GM06990 (cell line): ENCODE data around the gene ADAMTS9.

Experiments
- DNase-seq: peaks from one replicate; pipeline ENCODE4 v3.0.0-alpha.2; 2011; ENCODE audit not compliant: insufficient read length; ENCODE audit errors: extremely low read depth
- H3K27me3 ChIP-seq: replicated peaks from 2 replicates; pipeline ENCODE4 v1.6.0; 2011; ENCODE audit warnings: low read length; ENCODE audit not compliant: control insufficient read depth, insufficient read depth
- H3K36me3 ChIP-seq: 2 replicates; pipeline ENCODE4 v1.5.1; 2011; ENCODE audit warnings: low read length; ENCODE audit not compliant: control insufficient read depth, insufficient read depth
- H3K4me3 ChIP-seq: replicated peaks from 2 replicates; pipeline ENCODE4 v1.5.1; 2011; ENCODE audit warnings: low read depth, mild to moderate bottlenecking, control low read depth, low read length
- TF ChIP-seq, protein P1 (sequence below): IDR thresholded peaks from 2 replicates; pipeline ENCODE4 v1.5.1; 2011; ENCODE audit warnings: low read length, control low read depth, mild to moderate bottlenecking, inconsistent platforms; ENCODE audit not compliant: insufficient read depth, poor library complexity, severe bottlenecking

ADAMTS9 gene

GRCh38 chr3:64601824-64602223 is 86.0 kb downstream of the ADAMTS9 start:
- DNase-seq: no peak
- Histone ChIP-seq H3K27me3 (no peaks in the 10 kb centered on the region), H3K36me3 (no peaks in the 10 kb centered on the region), H3K4me3 (no peak overlapping the region)
- TF ChIP-seq, protein P1, sequence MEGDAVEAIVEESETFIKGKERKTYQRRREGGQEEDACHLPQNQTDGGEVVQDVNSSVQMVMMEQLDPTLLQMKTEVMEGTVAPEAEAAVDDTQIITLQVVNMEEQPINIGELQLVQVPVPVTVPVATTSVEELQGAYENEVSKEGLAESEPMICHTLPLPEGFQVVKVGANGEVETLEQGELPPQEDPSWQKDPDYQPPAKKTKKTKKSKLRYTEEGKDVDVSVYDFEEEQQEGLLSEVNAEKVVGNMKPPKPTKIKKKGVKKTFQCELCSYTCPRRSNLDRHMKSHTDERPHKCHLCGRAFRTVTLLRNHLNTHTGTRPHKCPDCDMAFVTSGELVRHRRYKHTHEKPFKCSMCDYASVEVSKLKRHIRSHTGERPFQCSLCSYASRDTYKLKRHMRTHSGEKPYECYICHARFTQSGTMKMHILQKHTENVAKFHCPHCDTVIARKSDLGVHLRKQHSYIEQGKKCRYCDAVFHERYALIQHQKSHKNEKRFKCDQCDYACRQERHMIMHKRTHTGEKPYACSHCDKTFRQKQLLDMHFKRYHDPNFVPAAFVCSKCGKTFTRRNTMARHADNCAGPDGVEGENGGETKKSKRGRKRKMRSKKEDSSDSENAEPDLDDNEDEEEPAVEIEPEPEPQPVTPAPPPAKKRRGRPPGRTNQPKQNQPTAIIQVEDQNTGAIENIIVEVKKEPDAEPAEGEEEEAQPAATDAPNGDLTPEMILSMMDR: no peak

DNA sequence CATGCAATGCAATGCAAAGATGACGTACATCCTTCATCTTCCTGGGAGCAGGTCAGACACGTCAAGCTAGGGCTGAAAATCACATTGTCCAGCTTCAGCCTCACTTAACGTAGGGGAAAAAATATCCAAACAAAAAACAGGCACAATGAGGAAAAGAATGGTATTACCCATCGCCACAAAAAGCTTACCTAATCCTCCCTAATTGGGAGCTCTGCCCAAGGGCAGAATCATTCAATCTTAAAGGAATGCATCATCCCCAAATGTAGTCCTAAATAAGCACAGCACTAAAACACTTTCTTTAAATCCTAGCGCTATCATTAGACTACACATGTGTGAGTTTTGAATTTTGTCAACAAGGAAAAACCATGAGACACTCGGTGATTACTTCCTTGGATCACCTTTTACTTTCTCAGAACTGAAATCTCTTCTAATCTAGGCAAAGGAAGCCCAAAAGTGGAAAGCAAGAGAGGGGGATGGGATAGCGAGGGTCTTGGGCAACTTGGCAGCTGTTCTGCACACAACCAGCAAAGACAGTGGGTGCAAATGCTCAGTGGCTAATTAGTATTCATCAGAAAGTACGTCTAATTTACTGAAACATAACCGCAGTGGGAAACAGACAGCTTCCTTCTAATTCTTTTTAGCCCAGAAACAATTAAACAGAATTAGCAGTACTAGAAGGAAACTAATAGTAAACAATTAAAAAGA is 87.4 kb downstream of the ADAMTS9 start:
- DNase-seq: no peak
- no peaks in the 10 kb centered on the region for H3K36me3 ChIP-seq
- no peak overlapping the region for H3K4me3 ChIP-seq
- H3K27me3 ChIP-seq: no peaks in the 10 kb centered on the region
- TF ChIP-seq, protein P1: no peak

- Histone ChIP-seq H3K27me3 (no peaks in the 10 kb centered on the region), H3K4me3 (no peak overlapping the region), H3K36me3 (no peaks in the 10 kb centered on the region)
- TF ChIP-seq, protein P1: no peak
- no peak for DNase-seq
Measured at GRCh38 chr3:64599651-64600050, 88.1 kb downstream of the ADAMTS9 start.

GRCh38 chr3:64595253-64595694 is 92.5 kb downstream of the ADAMTS9 start:
- H3K36me3 ChIP-seq: no peaks in the 10 kb centered on the region
- no peak for DNase-seq
- no peak overlapping the region for H3K4me3 ChIP-seq
- no peaks in the 10 kb centered on the region for H3K27me3 ChIP-seq
- TF ChIP-seq, protein P1: no peak

- Histone ChIP-seq H3K4me3 (no peak overlapping the region), H3K36me3 (no peaks in the 10 kb centered on the region), H3K27me3 (no peaks in the 10 kb centered on the region)
- no peak for DNase-seq
- TF ChIP-seq, protein P1: no peak
Measured at GRCh38 chr3:64594134-64594533, 93.7 kb downstream of the ADAMTS9 start.
